Fibroblast of the conjunctiva (primary cell): Measurements from ENCODE around the gene SURF6.
"Not testable (repeated sequence)": the region's sequence is repeated elsewhere in the genome, so short reads cannot be mapped to it uniquely, and the experiment has no call there.

Source experiments
- DNase-seq: peaks from one replicate; pipeline ENCODE4 v3.0.0-alpha.2; 2010; ENCODE audit warnings: low read depth

SURF6 gene

GRCh38 chr9:133286523-133286922, 49.5 kb downstream of the SURF6 start:
- DNase-seq: no peak

GRCh38 chr9:133285252-133285775, 50.7 kb downstream of the SURF6 start:
- no peak for DNase-seq

GRCh38 chr9:133284362-133284761, 51.6 kb downstream of the SURF6 start:
- no peak for DNase-seq

- DNase-seq: not testable (repeated sequence)
Observed at GRCh38 chr9:133283255-133284032, 52.5 kb downstream of the SURF6 start.

GRCh38 chr9:133282464-133283238, 53.3 kb downstream of the SURF6 start:
- DNase-seq: no peak

GRCh38 chr9:133280392-133280791, 55.6 kb downstream of the SURF6 start:
- DNase-seq: no peak
